RPMI8226 (cell line): Measurements from ENCODE around the gene GSTP1.
"Not testable (repeated sequence)": the region's sequence is repeated elsewhere in the genome, so short reads cannot be mapped to it uniquely, and the experiment has no call there.

Source experiments
- DNase-seq: peaks from one replicate; pipeline ENCODE4 v3.0.0-alpha.2; 2015

The GSTP1 gene

GRCh38 chr11:67564230-67564629 lies 19.4 kb upstream of the GSTP1 start:
- DNase-seq = no peak

- no peak for DNase-seq
These were observed 12.2 kb upstream of the GSTP1 start for GRCh38 chr11:67571443-67571842.

GRCh38 chr11:67572305-67572704 lies 11.3 kb upstream of the GSTP1 start:
- DNase-seq = no peak

GRCh38 chr11:67572747-67573419 lies 10.7 kb upstream of the GSTP1 start:
- peak; percentile 77 for DNase-seq

GRCh38 chr11:67574938-67575337 lies 8.7 kb upstream of the GSTP1 start:
- no peak for DNase-seq

GRCh38 chr11:67576735-67577475 lies 6.7 kb upstream of the GSTP1 start:
- DNase-seq = peak; percentile 30

GRCh38 chr11:67577951-67578350 lies 5.7 kb upstream of the GSTP1 start:
- no peak for DNase-seq

- no peak for DNase-seq
These were observed 2.1 kb upstream of the GSTP1 start for GRCh38 chr11:67581469-67581868.

GRCh38 chr11:67582011-67582410 lies 1.6 kb upstream of the GSTP1 start:
- DNase-seq = no peak

- no peak for DNase-seq
These were observed 731 bp downstream of the GSTP1 start for GRCh38 chr11:67584205-67584880.

- no peak for DNase-seq
These were observed 1.6 kb downstream of the GSTP1 start for GRCh38 chr11:67584881-67585873.

- no peak for DNase-seq
These were observed 2.3 kb downstream of the GSTP1 start for GRCh38 chr11:67585911-67586310.

- no peak for DNase-seq
These were observed 3.1 kb downstream of the GSTP1 start for GRCh38 chr11:67586568-67587250.

- DNase-seq = no peak
These were observed 4.5 kb downstream of the GSTP1 start for GRCh38 chr11:67588136-67588503.

- DNase-seq = not testable (repeated sequence)
These were observed 5.3 kb downstream of the GSTP1 start for GRCh38 chr11:67588899-67589415.

GRCh38 chr11:67592880-67593564 lies 9.4 kb downstream of the GSTP1 start:
- no peak for DNase-seq

GRCh38 chr11:67593565-67593905 lies 9.9 kb downstream of the GSTP1 start:
- no peak for DNase-seq

GRCh38 chr11:67594480-67594879 lies 10.9 kb downstream of the GSTP1 start:
- no peak for DNase-seq

GRCh38 chr11:67596753-67597300 lies 13.2 kb downstream of the GSTP1 start:
- no peak for DNase-seq

- DNase-seq = not testable (repeated sequence)
These were observed 13.8 kb downstream of the GSTP1 start for GRCh38 chr11:67597458-67597857.

- not testable (repeated sequence) for DNase-seq
These were observed 14.4 kb downstream of the GSTP1 start for GRCh38 chr11:67597963-67598362.
